BLaER1 (cell line): ENCODE results near the gene TBL3.
A peak's percentile ranks its signal among the peaks of the same experiment; 100 is the strongest.

Source experiments
- H3K27ac ChIP-seq: shearing (Covaris generic); formaldehyde crosslinking; 2 replicates; pipeline ENCODE4 v1.8.1; 2022
- H3K27me3 ChIP-seq: shearing (Covaris generic); formaldehyde crosslinking; 2 replicates; pipeline ENCODE4 v1.8.1; 2022
- H3K36me3 ChIP-seq: shearing (Covaris generic); formaldehyde crosslinking; 2 replicates; pipeline ENCODE4 v1.8.1; 2022
- H3K4me1 ChIP-seq: shearing (Covaris generic); formaldehyde crosslinking; 2 replicates; pipeline ENCODE4 v1.8.1; 2022
- H3K4me2 ChIP-seq: shearing (Covaris generic); formaldehyde crosslinking; 2 replicates; pipeline ENCODE4 v1.8.1; 2022
- H3K4me3 ChIP-seq: shearing (Covaris generic); formaldehyde crosslinking; 2 replicates; pipeline ENCODE4 v1.8.1; 2022
- H3K9ac ChIP-seq: shearing (Covaris generic); formaldehyde crosslinking; 2 replicates; pipeline ENCODE4 v1.8.1; 2022
- H3K9me3 ChIP-seq: shearing (Covaris generic); formaldehyde crosslinking; 2 replicates; pipeline ENCODE4 v1.8.1; 2022
- H4K20me1 ChIP-seq: shearing (Covaris generic); formaldehyde crosslinking; 2 replicates; pipeline ENCODE4 v1.8.1; 2022
- Cebpa-rat ChIP-seq: shearing (Covaris generic); IDR thresholded peaks from 2 replicates; pipeline ENCODE4 v1.8.1; 2022

Gene TBL3

GRCh38 chr16:1990351-1991134 is 18.7 kb downstream of the TBL3 start:
- peaks cover 23% of the 10 kb centered on the region for H4K20me1 ChIP-seq
- peaks cover 23% of the 10 kb centered on the region for H3K36me3 ChIP-seq
- no peak overlapping the region for H3K27ac ChIP-seq
- no peak for TF ChIP-seq Cebpa-rat
- peak overlapping the region; percentile 75 for H3K4me2 ChIP-seq
- peak overlapping the region; percentile 42; the same call in 1 of the 2 replicates for H3K4me3 ChIP-seq
- H3K4me1 ChIP-seq, result peaks cover 47% of the 10 kb centered on the region
- no peaks in the 10 kb centered on the region for H3K9me3 ChIP-seq
- peaks cover 52% of the 10 kb centered on the region for H3K27me3 ChIP-seq
- no peak overlapping the region for H3K9ac ChIP-seq

GRCh38 chr16:1991135-1991551 is 19.3 kb downstream of the TBL3 start:
- Histone ChIP-seq H3K4me2 (peak overlapping the region; percentile 75), H3K36me3 (peaks cover 23% of the 10 kb centered on the region), H3K9ac (no peak overlapping the region), H4K20me1 (peaks cover 20% of the 10 kb centered on the region), H3K27me3 (peaks cover 52% of the 10 kb centered on the region), H3K4me3 (peak overlapping the region; percentile 56), H3K27ac (no peak overlapping the region), H3K9me3 (no peaks in the 10 kb centered on the region), H3K4me1 (peaks cover 41% of the 10 kb centered on the region)
- TF ChIP-seq Cebpa-rat, result no peak

- peaks cover 40% of the 10 kb centered on the region for H3K4me1 ChIP-seq
- H3K4me2 ChIP-seq, result peak overlapping the region; percentile 75
- H3K9ac ChIP-seq, result no peak overlapping the region
- H3K27ac ChIP-seq, result no peak overlapping the region
- H3K36me3 ChIP-seq, result peaks cover 23% of the 10 kb centered on the region
- peaks cover 20% of the 10 kb centered on the region for H4K20me1 ChIP-seq
- no peak for TF ChIP-seq Cebpa-rat
- H3K4me3 ChIP-seq, result peak overlapping the region; percentile 56
- H3K9me3 ChIP-seq, result no peaks in the 10 kb centered on the region
- peaks cover 52% of the 10 kb centered on the region for H3K27me3 ChIP-seq
Observed at GRCh38 chr16:1991588-1991947, 19.7 kb downstream of the TBL3 start.

GRCh38 chr16:1991948-1992703 is 20.3 kb downstream of the TBL3 start:
- Histone ChIP-seq H3K4me3 (peak overlapping the region; percentile 56), H4K20me1 (peaks cover 21% of the 10 kb centered on the region), H3K27me3 (peaks cover 52% of the 10 kb centered on the region), H3K9me3 (no peaks in the 10 kb centered on the region), H3K36me3 (peaks cover 23% of the 10 kb centered on the region), H3K27ac (no peak overlapping the region), H3K4me1 (peaks cover 40% of the 10 kb centered on the region), H3K4me2 (peak overlapping the region; percentile 75), H3K9ac (no peak overlapping the region)
- no peak for TF ChIP-seq Cebpa-rat

- Histone ChIP-seq H4K20me1 (peaks cover 23% of the 10 kb centered on the region), H3K9ac (no peak overlapping the region), H3K9me3 (no peaks in the 10 kb centered on the region), H3K4me3 (no peak overlapping the region), H3K4me1 (peaks cover 40% of the 10 kb centered on the region), H3K27ac (no peak overlapping the region), H3K36me3 (peaks cover 27% of the 10 kb centered on the region), H3K27me3 (peaks cover 52% of the 10 kb centered on the region), H3K4me2 (peak overlapping the region; percentile 32)
- TF ChIP-seq Cebpa-rat, result no peak
Observed at GRCh38 chr16:1992704-1993317, 21.0 kb downstream of the TBL3 start.

- Histone ChIP-seq H3K9me3 (no peaks in the 10 kb centered on the region), H3K27ac (no peak overlapping the region), H3K4me2 (peak overlapping the region; percentile 32), H4K20me1 (peaks cover 25% of the 10 kb centered on the region), H3K9ac (0 out of 2 replicates have a peak overlapping the region, but pooled peaks have one; percentile 41), H3K36me3 (peaks cover 36% of the 10 kb centered on the region), H3K4me1 (peaks cover 40% of the 10 kb centered on the region), H3K27me3 (peaks cover 43% of the 10 kb centered on the region), H3K4me3 (no peak overlapping the region)
- TF ChIP-seq Cebpa-rat, result no peak
Observed at GRCh38 chr16:1993731-1994131, 21.9 kb downstream of the TBL3 start.

GRCh38 chr16:1997494-1998359 is 25.9 kb downstream of the TBL3 start:
- no peak overlapping the region for H3K4me2 ChIP-seq
- no peak overlapping the region for H3K9ac ChIP-seq
- peaks cover 76% of the 10 kb centered on the region for H3K36me3 ChIP-seq

GRCh38 chr16:1998360-1998835 is 26.5 kb downstream of the TBL3 start:
- peaks cover 83% of the 10 kb centered on the region for H3K36me3 ChIP-seq
- no peak overlapping the region for H3K4me2 ChIP-seq
- H3K27me3 ChIP-seq, result no peaks in the 10 kb centered on the region
- H3K4me3 ChIP-seq, result no peak overlapping the region
- no peak for TF ChIP-seq Cebpa-rat
- no peak overlapping the region for H3K27ac ChIP-seq
- peaks cover 54% of the 10 kb centered on the region for H4K20me1 ChIP-seq
- no peak overlapping the region for H3K9ac ChIP-seq
- H3K9me3 ChIP-seq, result no peaks in the 10 kb centered on the region
- peaks cover 14% of the 10 kb centered on the region for H3K4me1 ChIP-seq

More at GRCh38 chr16:1997494-1998359, 25.9 kb downstream of the TBL3 start:
- Histone ChIP-seq H3K4me1 (peaks cover 18% of the 10 kb centered on the region), H3K27me3 (peaks cover 6% of the 10 kb centered on the region; the same call in 1 of the 2 replicates), H3K9me3 (no peaks in the 10 kb centered on the region), H3K27ac (no peak overlapping the region), H3K4me3 (no peak overlapping the region), H4K20me1 (peaks cover 47% of the 10 kb centered on the region)
- no peak for TF ChIP-seq Cebpa-rat
